Retina (tissue), 1 donor: Measurements from ENCODE around the gene ACY1.

Experiments used
- DNase-seq: peaks from one replicate; pipeline ENCODE4 v3.0.0-alpha.2; 2016

The ACY1 gene

DNA sequence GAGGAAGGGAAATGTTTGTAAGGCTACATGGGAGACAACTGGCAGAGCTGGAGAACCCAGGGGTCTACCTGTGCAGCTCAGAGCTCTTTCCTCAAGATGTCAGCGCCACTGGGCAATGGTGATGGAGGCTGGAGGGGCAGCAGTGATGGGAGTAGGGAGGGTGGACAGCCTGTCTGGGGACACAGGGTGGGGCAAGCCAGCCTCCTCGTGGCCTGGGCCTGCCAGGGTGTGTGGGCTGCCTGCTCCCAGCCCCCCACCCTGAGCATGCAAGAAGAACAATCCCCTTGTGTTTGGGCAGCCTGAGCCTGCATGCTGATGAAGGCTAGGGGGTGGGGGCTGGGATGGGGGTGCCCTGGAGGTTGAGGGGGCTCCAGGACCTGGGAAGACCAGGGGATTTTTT is 17.3 kb upstream of the ACY1 start:
- DNase-seq = no peak

- peak; percentile 35 for DNase-seq
These were observed 16.8 kb upstream of the ACY1 start for GRCh38 chr3:51966486-51966885.

GRCh38 chr3:51966922-51967383 is 16.4 kb upstream of the ACY1 start:
- peak; percentile 45 for DNase-seq

GRCh38 chr3:51967384-51968169 is 15.8 kb upstream of the ACY1 start, which contains the start of gene PCBP4:
Gene PCBP4 (minus strand): TSS chr3:51967454. CDS start chr3:51961240, 6,214 bp downstream.
- no peak for DNase-seq

DNA sequence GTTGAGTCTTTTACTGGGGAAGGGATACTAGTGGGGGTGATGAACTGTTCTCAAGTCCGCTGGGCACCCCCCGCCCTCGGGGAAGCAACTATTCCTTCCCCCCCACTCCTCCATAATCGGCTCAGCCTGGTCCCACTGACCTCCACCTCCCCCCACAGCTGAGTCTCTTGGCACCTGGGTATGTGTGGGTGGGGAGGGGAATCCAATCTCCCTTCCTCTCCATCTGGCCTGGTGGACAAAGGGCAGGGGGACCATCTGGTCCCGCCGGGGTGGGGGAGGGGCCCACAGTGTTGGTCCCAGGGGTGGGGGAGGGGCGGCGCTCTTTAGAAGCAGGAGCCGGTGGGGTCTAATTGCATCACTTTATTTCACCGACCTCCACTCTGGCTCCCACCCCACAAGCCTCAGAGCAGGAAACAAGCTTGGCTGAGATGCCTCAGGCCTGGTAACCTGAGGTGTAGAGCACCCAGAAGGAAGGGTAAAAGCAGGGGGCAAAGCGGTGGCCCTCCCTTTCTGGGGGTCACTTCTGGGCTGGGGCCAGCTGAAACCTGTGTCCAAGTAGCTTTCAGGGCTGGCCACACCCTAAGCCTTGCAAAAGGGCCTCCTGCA is 15.1 kb upstream of the ACY1 start:
- peak; percentile 86 for DNase-seq

DNA sequence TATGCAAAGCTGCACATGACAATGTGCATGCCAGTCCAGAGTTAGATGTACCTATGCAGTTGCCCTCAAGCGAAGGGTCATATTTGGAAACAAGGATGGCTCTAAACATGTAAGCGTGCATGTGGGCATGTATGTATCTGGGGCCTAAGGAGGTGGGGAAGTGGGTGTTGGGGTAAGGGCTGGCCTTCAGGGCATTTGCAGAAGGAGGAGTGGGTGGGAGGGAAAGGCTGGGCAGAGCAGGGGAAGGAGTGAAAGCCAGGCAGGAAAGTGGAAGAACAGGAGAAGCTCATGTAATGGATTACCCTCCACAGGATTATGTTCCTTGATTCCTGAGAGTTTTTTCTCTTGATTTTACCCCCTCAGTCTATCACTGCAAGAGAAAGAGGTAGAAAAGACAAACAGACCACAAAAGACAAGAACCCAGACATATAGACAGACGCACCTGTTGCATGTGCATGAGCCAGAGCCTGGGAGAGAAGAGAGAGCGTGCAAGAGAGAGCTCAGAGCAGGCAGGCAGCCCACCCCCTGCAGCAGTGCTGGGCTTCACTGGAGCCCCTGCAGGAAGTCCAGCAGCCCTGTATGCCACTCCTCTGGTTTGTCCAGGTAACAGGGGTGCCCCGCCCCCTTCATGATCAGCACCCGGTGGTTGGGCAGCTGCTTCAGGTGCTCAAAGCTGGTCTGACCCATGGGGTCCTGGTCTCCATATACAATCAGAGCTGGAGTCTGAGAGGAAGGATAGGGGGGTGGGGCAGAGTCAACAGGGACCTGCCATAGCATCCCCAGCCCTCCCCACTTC is 14.3 kb upstream of the ACY1 start:
- DNase-seq = peak; percentile 25

DNA sequence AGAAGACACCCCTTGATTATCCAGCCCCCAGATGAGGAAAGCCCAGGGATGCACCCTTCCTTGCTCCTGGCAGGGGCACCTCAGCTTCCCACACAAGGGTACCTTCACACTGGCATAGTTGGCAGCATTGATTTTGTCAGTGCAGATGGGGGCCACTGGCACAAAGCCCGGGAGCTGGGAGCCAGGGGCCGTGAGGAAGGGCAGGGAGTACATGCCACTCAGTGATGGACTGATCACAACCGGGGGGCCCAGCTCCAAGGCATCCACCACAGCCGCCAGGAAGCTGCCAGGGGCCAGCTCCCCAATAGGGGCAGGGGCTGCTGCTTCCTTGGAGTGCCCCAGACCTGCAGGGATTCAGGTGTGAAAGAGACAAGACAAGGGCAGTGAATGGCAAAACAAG is 13.5 kb upstream of the ACY1 start:
- no peak for DNase-seq

DNA sequence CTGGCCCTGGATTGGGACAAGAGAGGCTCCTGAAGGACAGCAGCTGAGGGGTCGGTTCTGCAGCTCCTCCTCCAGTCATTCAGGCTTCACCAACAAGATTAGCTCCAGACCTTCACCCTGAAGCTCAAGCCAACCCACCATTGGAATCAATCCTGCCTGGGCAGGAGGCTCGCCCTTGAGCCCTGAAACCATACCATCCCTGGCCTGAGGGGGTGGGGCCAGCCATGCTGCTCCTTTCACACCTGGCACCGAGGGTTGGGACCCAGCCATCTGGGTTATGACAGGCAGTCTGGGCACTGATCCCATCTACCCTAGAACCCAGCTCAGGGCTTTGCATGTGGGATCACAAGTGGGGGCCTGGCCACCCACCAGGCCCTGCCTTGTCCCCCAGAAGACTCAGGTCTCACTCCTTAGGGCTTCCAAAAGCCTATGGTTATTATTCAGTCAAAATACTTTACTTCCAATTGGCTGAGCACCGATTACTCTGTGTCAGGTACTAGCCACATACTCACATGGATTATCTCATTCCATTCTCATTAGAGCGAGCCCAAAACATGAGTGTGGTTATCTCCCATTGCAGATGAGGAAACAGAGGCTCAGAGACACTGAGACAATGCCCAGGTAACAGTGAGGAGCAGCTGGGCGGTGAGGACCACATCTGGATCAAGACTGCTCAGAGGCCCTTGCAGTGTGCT is 12.6 kb upstream of the ACY1 start:
- DNase-seq = no peak

- no peak for DNase-seq
These were observed 12.0 kb upstream of the ACY1 start for GRCh38 chr3:51971350-51971749.

- no peak for DNase-seq
These were observed 8.9 kb upstream of the ACY1 start for GRCh38 chr3:51974277-51974962.

GRCh38 chr3:51974963-51975851 is 8.1 kb upstream of the ACY1 start, which contains the start of gene ABHD14A:
Gene ABHD14A (plus strand): TSS chr3:51975064. CDS start chr3:51975136, 72 bp downstream.
- peak; percentile 90 for DNase-seq

DNA sequence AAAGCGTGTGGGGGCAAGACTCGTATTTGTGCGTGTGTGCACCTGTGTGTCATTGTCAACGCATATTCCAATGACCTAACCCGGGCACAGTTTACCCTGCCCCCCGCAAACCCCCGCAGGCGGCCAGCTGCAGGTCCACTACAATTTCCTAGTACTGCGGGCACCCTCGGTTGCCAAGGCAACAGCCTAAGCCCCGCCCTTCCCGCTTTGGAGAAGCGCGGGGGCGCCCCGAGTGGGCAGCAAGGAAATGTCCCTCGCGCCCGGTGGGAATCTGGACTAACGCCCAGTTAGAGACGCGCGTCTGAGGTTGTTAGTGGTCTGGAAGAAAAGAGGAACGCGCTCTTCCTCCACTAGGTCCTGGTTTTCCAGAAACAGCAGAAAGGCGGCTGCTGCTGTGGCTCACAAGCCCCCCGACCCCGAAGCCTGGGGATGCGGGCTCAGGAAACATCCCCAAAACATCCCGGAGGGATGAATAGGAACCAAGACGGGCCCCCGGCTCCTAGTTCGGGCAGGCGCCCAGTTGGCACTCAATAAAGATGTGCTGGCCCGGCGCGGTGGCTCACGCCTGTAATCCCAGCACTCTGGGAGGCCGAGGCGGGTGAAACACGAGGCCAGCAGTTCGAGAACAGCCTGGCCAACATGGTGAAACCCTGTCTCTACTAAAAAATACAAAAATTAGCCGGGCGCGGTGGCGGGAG is 7.3 kb upstream of the ACY1 start:
- peak; percentile 90 for DNase-seq

- no peak for DNase-seq
These were observed 5.7 kb upstream of the ACY1 start for GRCh38 chr3:51977446-51978142.

- DNase-seq = no peak
These were observed 5.2 kb upstream of the ACY1 start for GRCh38 chr3:51978143-51978502.

DNA sequence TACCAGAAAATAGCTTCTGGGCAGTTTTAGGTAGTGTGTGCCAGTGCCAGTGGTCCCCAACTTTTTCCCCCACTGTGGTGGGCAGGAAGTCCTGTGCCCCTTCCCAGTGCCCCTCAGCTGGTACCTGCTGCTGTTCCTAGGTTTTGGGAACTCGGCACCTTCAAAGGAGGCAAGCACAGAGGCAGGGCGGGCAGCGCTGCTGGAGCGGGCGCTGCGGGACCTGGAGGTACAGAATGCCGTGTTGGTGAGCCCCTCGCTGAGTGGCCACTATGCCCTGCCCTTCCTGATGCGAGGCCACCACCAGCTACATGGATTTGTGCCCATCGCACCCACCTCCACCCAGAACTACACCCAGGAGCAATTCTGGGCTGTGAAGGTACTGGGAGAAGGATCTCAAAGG is 3.1 kb upstream of the ACY1 start:
- DNase-seq = no peak

- no peak for DNase-seq
These were observed 940 bp upstream of the ACY1 start for GRCh38 chr3:51982352-51982837.

DNA sequence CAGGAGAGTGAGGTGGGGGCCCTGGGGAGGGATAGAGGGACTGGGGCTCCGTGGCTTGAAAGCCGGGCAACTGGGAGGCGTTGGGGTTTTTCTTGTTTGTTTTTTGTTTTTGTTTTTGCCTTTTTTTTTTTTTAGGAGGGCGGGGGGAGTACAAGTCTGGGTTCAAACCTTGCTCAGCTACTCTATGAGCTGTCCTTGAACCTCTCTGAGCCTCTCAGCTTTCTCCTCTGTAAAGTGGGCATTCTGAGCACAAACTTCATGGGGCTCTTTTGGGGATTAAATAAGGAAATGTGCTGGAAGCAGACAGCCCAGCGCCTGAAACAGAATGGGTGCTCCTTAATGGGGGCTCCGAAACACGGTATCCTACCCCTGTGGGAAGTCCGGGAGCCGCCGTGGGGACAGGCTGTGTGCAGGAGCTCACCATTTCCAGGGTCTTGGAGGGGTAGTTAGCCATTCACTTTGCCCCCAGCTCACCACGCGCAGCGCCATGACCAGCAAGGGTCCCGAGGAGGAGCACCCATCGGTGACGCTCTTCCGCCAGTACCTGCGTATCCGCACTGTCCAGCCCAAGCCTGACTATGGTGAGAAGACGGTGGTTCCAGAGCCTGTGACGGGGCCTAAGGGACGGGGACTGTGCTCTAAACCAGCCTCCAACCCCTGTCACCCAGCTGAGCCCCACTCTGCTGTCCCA is 388 bp downstream of the ACY1 start:
- no peak for DNase-seq

- no peak for DNase-seq
These were observed 923 bp downstream of the ACY1 start for GRCh38 chr3:51984269-51984647.

DNA sequence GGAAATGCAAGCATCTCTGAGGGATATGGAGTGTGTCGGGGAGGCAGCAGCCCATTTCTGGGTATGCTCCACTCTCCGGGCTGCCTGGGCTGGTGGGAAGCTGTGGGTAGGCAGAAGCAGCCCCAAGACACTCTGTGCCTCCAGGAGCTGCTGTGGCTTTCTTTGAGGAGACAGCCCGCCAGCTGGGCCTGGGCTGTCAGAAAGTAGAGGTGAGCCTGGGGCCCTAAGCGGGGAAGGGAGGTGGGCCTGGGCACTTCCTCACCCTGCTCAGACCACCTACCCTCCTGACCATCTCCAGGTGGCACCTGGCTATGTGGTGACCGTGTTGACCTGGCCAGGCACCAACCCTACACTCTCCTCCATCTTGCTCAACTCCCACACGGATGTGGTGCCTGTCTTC is 1.7 kb downstream of the ACY1 start:
- no peak for DNase-seq
